ENCODE measurements around the gene KCNF1.

DNA sequence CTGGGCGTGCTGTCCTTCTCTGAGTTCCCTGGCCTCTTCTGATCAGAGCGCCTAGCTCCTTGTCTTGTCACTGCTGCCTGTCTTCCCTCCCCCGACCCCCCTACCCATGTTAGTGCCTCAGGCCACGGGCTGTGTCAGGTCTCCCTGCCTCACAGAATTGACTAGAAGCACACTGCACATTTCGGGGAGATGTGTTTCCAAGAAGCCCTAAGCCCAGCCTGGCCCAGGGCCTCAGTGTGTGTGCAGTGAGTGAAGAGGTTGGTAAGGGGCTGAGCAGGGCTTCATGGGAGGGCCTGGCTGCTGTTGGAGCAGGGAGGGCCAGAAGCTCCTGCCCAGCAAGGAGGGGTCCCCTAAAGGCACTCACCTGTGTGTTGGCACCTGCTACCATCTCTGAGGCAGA is 13.1 kb downstream of the KCNF1 start:
- TF ChIP-seq CEBPB (IDR thresholded peaks at IDR 0.05; ENCODE audit: low read depth, low read length) (no peak), ASH2L (IDR thresholded peaks at IDR 0.05; ENCODE audit: low read length) (no peak), HDAC2 (IDR thresholded peaks at IDR 0.05; ENCODE audit: borderline replicate concordance in 1 of 2, low read depth in 2 of 2, low read length in 2 of 2) (no peak), TAF1 (IDR thresholded peaks at IDR 0.05; ENCODE audit: low read depth, low read length) (no peak)
- TF ChIP-seq, protein P1, sequence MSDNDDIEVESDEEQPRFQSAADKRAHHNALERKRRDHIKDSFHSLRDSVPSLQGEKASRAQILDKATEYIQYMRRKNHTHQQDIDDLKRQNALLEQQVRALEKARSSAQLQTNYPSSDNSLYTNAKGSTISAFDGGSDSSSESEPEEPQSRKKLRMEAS (IDR thresholded peaks at IDR 0.05), result no peak
